GM21381 (cell line): ENCODE data around the gene RPL10.
"Not testable (repeated sequence)": the region's sequence is repeated elsewhere in the genome, so short reads cannot be mapped to it uniquely, and the experiment has no call there.

ENCODE experiments used
- ATAC-seq: cut with Tn5 transposase; IDR thresholded peaks from one replicate; pipeline ENCODE4 v1.9.1; 2021; ENCODE audit warnings: mild to moderate bottlenecking, moderate library complexity; ENCODE audit not compliant: unreplicated experiment

The RPL10 gene

DNA sequence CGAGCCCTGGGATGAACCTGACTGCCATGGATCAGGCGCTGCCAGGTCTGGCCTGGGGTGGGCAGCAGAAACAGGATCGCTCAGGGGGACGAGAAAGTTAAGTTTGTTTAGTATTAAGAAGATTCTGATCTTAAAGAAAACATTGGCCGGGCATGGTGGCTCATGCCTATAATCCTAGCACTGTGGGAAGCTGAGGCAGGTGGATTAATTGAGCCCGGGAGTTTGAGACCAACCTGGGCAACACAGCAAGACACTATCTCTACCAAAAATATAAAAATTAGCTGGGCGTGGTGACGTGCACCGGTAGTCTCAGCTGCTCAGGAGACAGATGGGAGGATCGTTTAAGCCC, 23.0 kb upstream of the RPL10 start:
- no peak for ATAC-seq

DNA sequence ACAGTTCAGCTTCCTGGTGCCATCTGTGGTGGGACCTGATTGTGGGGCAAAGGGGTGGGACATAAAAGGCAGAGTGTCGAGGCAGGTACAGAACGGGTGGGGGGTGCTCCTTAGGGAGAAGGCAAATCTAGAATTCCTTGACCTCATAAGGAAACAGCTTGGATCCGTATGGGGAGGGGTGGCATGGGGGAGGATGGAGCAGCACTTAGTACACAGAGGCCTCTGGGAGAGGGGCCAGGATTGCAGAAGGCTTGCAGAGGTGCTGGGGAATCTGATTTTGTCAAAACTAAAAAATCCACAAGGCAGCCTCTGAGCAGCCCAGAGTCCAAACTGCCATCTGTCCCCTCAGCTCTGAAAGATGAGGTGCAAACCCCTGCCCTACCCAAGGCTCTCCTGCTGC, 21.4 kb upstream of the RPL10 start:
- no peak for ATAC-seq

DNA sequence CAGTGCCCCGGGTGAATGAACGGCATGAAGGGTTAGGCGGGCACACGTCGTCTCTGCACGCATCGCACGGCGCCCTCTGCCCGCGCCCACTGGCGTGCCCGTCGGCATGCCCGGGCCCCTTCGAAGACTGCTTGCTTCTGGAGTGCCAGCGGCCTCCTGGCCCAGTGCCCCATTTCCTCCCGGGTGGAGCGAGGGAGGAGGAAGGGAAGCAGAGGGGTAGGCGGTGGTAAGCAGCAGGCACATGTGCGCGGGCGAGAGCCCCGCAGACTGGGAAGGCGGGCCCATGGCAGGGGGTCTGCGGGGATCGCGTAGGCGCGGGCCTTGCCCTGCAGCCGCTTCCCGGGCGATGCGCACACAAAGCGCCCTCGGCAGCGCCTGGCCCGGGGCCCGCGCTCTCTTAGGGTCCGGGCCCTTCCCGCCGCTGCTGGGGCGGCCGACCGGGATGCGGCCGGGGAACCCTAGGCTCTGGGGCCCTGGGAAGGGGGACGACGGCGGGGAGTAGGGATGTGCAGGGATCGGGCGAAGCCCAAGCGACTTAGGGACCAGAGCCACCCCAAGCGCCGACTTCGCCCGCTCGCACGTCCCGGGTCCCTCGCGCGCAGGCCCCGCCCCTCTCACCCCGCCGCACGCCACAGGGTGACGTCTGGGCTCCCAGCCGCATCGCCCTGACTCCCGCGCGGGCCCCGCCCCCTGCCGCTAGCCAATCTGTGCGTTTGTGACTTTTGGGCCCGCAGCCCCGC, 19.9 kb upstream of the RPL10 start:
- peak; percentile 1 for ATAC-seq

DNA sequence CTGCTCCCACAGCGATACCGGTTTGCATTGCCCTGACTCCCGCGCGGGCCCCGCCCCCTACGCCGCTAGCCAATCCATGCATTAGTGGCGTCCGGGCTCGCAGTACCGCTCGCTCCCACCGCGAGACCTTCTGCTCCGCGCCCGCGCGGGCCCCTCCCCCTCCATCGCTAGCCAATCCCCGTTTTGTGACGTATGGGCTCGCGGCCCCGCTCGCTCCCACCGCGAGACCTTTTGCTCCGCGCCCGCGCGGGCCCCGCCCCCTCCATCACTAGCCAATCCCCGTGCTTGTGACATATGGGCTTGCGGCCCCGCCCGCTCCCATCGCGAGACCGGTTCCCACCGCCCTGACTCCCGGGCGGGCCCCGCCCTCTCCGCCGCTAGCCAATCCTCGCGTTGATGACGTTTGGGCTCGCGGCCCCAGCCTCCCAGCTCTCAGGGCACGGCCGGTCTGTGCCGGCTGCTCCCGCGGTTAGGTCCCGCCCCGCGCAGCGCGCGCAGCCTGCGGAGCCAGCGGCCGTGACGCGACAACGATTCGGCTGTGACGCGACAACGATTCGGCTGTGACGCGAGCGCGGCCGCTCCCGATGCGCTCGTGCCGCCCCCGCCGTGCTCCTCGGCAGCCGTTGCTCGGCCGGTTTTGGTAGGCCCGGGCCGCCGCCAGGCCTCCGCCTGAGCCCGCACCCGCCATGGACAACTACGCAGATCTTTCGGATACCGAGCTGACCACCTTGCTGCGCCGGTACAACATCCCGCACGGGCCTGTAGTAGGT, 19.2 kb upstream of the RPL10 start, which contains the start of gene EMD:
Gene EMD (plus strand): TSS at position 497 of the 770 bp plus-strand sequence. CDS start 190 bp downstream, at position 687.
- ATAC-seq = peak; percentile 77

- ATAC-seq = no peak
Measured at GRCh38 chrX:154379569-154379951, 18.6 kb upstream of the RPL10 start.

GRCh38 chrX:154380153-154380552, 18.0 kb upstream of the RPL10 start:
- ATAC-seq = no peak

DNA sequence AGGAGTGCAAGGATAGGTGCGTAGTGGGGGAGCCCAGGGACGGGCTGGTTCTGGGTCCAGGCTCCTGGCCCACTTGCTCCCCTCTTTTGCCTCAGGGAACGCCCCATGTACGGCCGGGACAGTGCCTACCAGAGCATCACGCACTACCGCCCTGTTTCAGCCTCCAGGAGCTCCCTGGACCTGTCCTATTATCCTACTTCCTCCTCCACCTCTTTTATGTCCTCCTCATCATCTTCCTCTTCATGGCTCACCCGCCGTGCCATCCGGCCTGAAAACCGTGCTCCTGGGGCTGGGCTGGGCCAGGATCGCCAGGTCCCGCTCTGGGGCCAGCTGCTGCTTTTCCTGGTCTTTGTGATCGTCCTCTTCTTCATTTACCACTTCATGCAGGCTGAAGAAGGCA, 17.4 kb upstream of the RPL10 start:
- no peak for ATAC-seq

DNA sequence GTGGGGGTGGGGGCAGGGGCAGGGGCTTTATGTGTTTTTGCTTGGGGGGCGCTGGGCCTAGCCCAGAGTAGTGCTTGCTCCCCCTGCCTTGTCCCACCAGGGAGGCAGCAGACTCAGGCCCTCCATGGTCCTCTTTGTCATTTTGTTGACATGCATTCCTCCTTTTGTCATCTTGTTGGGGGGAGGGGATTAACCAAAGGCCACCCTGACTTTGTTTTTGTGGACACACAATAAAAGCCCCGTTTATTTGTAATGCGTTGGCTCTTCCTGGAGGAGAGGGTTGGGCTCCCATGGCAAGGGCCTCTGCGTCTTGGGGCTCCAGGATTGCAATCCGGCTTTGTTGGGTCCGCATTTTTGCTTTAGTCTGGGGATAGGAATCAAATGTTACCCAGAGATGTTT, 16.9 kb upstream of the RPL10 start:
- ATAC-seq = no peak

- ATAC-seq = no peak
Measured at GRCh38 chrX:154382483-154383069, 15.6 kb upstream of the RPL10 start.

GRCh38 chrX:154383359-154384283, 14.6 kb upstream of the RPL10 start:
- no peak for ATAC-seq

DNA sequence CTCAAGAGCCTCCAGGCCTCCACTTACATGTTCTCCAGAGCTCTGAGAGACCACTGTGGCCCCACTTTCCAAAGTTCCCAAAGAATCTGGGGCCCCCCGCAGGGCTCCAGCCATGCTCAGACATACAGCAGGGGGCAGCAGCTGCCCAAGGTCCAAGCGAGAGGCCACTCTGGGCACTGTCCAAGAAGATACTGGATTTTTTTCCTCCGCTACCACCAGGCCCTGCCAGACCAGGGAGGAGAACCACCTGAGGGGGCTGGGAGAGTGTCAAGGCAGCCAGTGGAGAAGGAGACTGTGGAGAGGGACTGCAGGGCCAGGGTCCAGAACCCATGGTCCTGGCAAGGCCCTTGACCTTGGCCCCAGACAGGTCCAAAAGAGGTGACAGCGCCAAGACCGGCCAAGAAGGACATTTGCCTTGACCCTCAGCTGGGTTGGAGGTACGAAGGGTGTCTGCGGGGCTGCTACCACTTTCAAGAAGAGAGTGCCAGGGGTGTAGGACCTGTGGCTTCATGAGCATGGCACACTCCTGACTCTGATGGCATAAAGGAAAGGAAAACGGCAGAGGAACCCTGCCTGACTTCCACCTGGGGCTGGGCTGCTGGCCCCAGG, 13.8 kb upstream of the RPL10 start:
- no peak for ATAC-seq

GRCh38 chrX:154388094-154388493, 10.1 kb upstream of the RPL10 start:
- ATAC-seq = peak; percentile 31

- peak; percentile 15 for ATAC-seq
Measured at GRCh38 chrX:154388649-154389048, 9.5 kb upstream of the RPL10 start.

DNA sequence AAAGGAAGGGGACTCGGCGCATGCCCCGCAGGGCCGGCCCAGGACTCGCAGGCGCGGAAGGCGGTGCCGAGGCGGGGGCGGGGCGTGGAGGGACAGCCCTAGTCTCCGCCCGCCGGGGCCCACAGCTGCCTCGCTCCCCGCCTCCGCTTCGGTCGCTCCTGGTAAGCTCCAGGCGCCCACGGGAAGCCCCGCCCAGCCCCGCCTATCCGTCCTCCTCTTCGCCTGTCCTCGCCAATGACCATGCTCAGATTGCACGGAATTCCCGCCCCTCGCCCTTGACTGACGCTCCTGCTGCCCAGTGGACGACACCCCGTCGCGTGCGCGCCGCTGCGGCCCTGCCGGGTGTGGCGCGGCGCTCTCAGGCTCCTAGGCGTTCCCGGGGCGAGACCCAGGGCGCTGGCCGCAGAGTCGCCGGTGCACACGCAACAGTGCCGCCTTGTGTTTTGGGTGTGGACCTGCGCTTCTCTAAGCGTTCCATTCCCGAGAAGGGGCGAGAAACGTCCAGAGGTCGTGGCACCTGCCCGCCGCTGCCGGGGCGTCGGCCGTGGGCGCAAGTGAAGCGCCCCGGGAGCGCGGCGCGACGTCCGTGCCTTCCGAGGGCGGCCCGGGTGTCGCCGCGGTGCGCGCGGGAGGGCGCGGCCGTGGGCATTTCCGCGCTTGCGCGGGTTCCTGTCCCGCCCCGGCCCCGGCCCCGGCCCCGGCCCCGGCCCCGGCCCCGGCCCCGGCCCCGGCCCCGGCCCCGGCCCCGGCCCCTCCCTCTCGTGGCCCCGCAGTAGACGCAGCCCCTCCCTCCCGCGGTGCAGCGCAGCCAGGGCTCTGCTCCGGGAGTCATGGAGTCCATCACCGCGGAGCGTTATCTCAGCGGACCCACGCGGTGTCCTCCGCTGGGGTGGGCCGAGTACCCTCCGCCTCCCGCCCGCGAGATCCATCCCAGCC, 8.1 kb upstream of the RPL10 start:
- peak; percentile 64 for ATAC-seq

DNA sequence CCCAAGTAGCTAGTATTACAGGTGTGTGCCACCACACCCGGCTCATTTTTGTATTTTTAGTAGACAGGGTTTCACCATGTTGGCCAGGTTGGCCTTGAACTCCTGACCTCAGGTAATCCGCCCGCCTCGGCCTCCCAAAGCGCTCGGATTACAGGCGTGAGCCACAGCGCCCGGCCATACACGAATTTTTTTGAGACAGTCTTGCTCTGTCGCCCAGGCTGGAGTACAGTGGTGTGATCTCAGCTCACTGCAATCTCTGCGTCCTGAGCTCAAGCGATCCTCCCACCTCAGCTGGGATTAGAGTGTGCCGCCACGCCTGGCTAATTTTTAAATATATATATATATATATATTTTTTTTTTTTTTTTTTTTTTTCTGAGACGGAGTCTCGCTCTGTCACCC, 1.8 kb upstream of the RPL10 start:
- not testable (repeated sequence) for ATAC-seq

- ATAC-seq = peak; percentile 53
Measured at GRCh38 chrX:154396973-154397887, 947 bp upstream of the RPL10 start.

GRCh38 chrX:154398668-154399526, 720 bp downstream of the RPL10 start:
- peak; percentile 28 for ATAC-seq
